ENCODE measurements around the gene PTN. TPM values are rescaled to one million over a fixed set of nuclear protein-coding genes. Genes with fewer than 3 reads are reported as not detected.

The PTN gene
- total RNA-seq: 11.6 and 13.8 TPM in 2 replicates

GRCh38 chr7:137343281-137343841 lies at the start of gene PTN:
Gene PTN (minus strand): TSS chr7:137343733. CDS start chr7:137254973, 88,760 bp downstream.

Data from mesangial cell (primary cell).